ENCODE results near the gene L3MBTL4. TPM values are rescaled to one million over a fixed set of nuclear protein-coding genes. Genes with fewer than 3 reads are reported as not detected.

Gene L3MBTL4
- total RNA-seq, 2 experiments from 2014 or later = 0.19 to 0.47 TPM

GRCh38 chr18:6370886-6371635, 43.6 kb downstream of the L3MBTL4 start:
- no peak overlapping the region for H3K27ac Mint-ChIP-seq
- ChIA-PET POLR2A (no interaction called here), CTCF (no interaction called here)
- H3K27ac ChIP-seq (ENCODE audit: low read depth in 1 of 2, low read length in 2 of 2) = no peak overlapping the region
- no peaks in the 10 kb centered on the region for H3K36me3 Mint-ChIP-seq (ENCODE audit: low read depth)
- no peaks in the 10 kb centered on the region for H3K4me1 ChIP-seq (ENCODE audit: insufficient read depth, low read length)
- H3K9me3 ChIP-seq (ENCODE audit: control insufficient read depth in 1 of 2, insufficient read depth in 1 of 2, low read length in 2 of 2) = peaks cover 0 to 13% of the 10 kb centered on the region in 2 experiments
- TF ChIP-seq, protein P1, sequence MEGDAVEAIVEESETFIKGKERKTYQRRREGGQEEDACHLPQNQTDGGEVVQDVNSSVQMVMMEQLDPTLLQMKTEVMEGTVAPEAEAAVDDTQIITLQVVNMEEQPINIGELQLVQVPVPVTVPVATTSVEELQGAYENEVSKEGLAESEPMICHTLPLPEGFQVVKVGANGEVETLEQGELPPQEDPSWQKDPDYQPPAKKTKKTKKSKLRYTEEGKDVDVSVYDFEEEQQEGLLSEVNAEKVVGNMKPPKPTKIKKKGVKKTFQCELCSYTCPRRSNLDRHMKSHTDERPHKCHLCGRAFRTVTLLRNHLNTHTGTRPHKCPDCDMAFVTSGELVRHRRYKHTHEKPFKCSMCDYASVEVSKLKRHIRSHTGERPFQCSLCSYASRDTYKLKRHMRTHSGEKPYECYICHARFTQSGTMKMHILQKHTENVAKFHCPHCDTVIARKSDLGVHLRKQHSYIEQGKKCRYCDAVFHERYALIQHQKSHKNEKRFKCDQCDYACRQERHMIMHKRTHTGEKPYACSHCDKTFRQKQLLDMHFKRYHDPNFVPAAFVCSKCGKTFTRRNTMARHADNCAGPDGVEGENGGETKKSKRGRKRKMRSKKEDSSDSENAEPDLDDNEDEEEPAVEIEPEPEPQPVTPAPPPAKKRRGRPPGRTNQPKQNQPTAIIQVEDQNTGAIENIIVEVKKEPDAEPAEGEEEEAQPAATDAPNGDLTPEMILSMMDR (IDR thresholded peaks at IDR 0.05) = no peak
- intact Hi-C loops (cut with DNase I, micrococcal nuclease) = no loop called here
- H3K4me3 ChIP-seq (ENCODE audit: low read length) = no peak overlapping the region
- peaks cover 3% of the 10 kb centered on the region for H3K9me3 Mint-ChIP-seq
- no peaks in the 10 kb centered on the region for H3K36me3 ChIP-seq (ENCODE audit: insufficient read depth, low read length)
- H3K27me3 ChIP-seq (ENCODE audit: control insufficient read depth in 1 of 2, insufficient read depth in 2 of 2, low read length in 2 of 2) = no peaks in the 10 kb centered on the region
- ATAC-seq (ENCODE audit: poor library complexity) (no peak), DNase-seq (no peak)
- no peaks in the 10 kb centered on the region for H3K4me1 Mint-ChIP-seq (ENCODE audit: low read depth)
- H3K27me3 Mint-ChIP-seq = no peaks in the 10 kb centered on the region
- H3K4me3 Mint-ChIP-seq = no peak overlapping the region

GRCh38 chr18:6370410-6370809, 44.3 kb downstream of the L3MBTL4 start:
- intact Hi-C loops (cut with DNase I, micrococcal nuclease) = no loop called here
- no peaks in the 10 kb centered on the region for H3K36me3 Mint-ChIP-seq (ENCODE audit: low read depth)
- POLR2A ChIA-PET = no interaction called here

GRCh38 chr18:6368017-6368416, 46.7 kb downstream of the L3MBTL4 start:
- H3K4me3 Mint-ChIP-seq = no peak overlapping the region
- ChIA-PET POLR2A (no interaction called here), CTCF (no interaction called here)
- H3K27ac Mint-ChIP-seq = no peak overlapping the region
- ATAC-seq (ENCODE audit: poor library complexity) = no peak
- no peak for DNase-seq
- no peaks in the 10 kb centered on the region for H3K4me1 Mint-ChIP-seq (ENCODE audit: low read depth)
- no peaks in the 10 kb centered on the region for H3K36me3 ChIP-seq (ENCODE audit: insufficient read depth, low read length)
- H3K36me3 Mint-ChIP-seq (ENCODE audit: low read depth) = no peaks in the 10 kb centered on the region
- H3K27ac ChIP-seq (ENCODE audit: low read depth in 1 of 2, low read length in 2 of 2) = no peak overlapping the region
- TF ChIP-seq, protein P1 (IDR thresholded peaks at IDR 0.05) = no peak
- peaks cover 0 to 10% of the 10 kb centered on the region in 2 experiments for H3K9me3 ChIP-seq (ENCODE audit: control insufficient read depth in 1 of 2, insufficient read depth in 1 of 2, low read length in 2 of 2)
- H3K27me3 ChIP-seq (ENCODE audit: control insufficient read depth in 1 of 2, insufficient read depth in 2 of 2, low read length in 2 of 2) = no peaks in the 10 kb centered on the region
- H3K4me3 ChIP-seq (ENCODE audit: low read length) = no peak overlapping the region
- H3K9me3 Mint-ChIP-seq = peaks cover 3% of the 10 kb centered on the region
- no peaks in the 10 kb centered on the region for H3K27me3 Mint-ChIP-seq
- intact Hi-C loops (cut with DNase I, micrococcal nuclease) = no loop called here
- H3K4me1 ChIP-seq (ENCODE audit: insufficient read depth, low read length) = no peaks in the 10 kb centered on the region

More at GRCh38 chr18:6370410-6370809, 44.3 kb downstream of the L3MBTL4 start:
- H3K36me3 ChIP-seq (ENCODE audit: insufficient read depth, low read length) = no peaks in the 10 kb centered on the region
- H3K27me3 ChIP-seq (ENCODE audit: control insufficient read depth in 1 of 2, insufficient read depth in 2 of 2, low read length in 2 of 2) = no peaks in the 10 kb centered on the region
- Mint-ChIP-seq H3K27ac (no peak overlapping the region), H3K27me3 (no peaks in the 10 kb centered on the region), H3K4me3 (no peak overlapping the region), H3K9me3 (peaks cover 3% of the 10 kb centered on the region), H3K4me1 (ENCODE audit: low read depth) (no peaks in the 10 kb centered on the region)
- H3K9me3 ChIP-seq (ENCODE audit: control insufficient read depth in 1 of 2, insufficient read depth in 1 of 2, low read length in 2 of 2) = peaks cover 0 to 13% of the 10 kb centered on the region in 2 experiments
- ATAC-seq (ENCODE audit: poor library complexity) (no peak), DNase-seq (no peak)
- no peak overlapping the region for H3K27ac ChIP-seq (ENCODE audit: low read depth in 1 of 2, low read length in 2 of 2)
- TF ChIP-seq, protein P1 (IDR thresholded peaks at IDR 0.05) = no peak
- no peak overlapping the region for H3K4me3 ChIP-seq (ENCODE audit: low read length)
- CTCF ChIA-PET = no interaction called here
- H3K4me1 ChIP-seq (ENCODE audit: insufficient read depth, low read length) = no peaks in the 10 kb centered on the region
